NCI-H1105 (cell line): ENCODE measurements around the gene COBL.

Source experiments
- DNase-seq: peaks from one replicate; lab custom pipeline; 2025; lab: John Stamatoyannopoulos, UW

Gene COBL

DNA sequence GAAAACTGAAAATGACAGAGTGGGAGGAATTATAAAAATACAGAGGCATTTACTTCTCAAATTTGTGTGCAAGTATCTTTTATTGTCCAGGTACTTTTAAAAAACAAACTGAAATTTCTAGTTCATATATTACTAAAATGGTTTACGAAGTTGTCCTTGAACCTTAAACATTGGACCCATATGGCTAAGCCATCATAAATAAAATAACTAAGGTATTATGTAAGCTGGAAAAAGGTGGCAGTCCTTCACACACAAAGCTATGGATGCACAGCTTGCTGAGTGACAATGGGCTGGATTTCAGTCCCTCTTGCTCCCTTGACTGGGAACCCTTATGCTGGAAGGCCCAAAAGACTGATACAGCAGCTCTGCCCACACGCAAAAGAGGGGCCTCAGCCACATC, 66.1 kb downstream of the COBL start:
- DNase-seq = no peak

DNA sequence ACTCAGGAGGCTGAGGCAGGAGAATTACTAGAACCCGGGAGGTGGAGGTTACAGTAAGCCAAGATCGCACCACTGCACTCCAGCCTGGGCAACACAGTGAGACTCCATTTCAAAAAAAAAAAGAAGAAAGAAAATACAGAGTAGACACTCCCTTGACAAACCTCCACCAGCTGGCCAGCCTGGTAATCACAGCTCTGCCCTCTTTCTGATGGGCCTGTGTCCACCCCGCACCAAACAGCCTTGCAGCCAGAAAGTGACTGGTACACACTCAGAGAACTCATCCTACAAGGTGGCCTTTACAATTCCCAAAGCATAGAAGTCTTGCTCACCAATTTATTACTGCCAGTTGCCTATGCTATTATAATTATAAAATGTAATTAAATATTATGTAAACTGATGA, 66.6 kb downstream of the COBL start:
- DNase-seq = no peak

DNA sequence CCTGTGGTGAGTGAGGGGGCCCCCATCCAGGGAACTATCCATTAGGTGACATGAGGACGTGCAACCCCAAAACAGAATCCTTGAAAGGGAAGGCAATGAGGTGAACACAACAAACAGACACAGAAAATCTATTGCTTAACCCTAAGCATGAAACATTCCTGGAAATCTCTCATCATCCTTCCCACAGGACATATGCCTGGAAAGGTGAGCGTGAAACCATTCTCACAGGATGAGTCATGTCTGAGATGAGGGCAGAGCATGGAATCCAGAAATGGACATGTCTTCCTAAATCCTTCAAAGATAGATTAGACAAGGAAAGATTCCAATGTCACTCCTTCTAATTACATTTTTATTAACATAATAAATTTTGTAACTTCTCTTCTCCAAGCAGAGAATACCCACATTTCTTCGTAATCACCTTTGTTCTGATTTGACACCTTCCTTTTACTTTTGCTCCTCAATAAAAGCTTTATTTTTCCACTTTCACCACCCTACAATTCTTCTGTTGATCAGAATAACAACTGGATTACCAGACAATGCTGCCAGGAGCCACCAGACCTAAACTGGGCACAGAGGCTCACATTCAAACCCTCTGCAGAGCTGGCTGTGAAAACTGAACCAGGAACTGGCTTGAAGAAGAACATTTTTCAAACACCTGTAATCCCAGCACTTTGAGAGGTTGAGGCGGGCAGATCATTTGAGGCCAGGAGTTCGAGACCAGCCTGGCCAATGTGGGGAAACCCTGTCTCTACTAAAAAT, 67.2 kb downstream of the COBL start:
- DNase-seq = no peak

GRCh38 chr7:51246258-51247245, 70.1 kb downstream of the COBL start:
- no peak for DNase-seq

DNA sequence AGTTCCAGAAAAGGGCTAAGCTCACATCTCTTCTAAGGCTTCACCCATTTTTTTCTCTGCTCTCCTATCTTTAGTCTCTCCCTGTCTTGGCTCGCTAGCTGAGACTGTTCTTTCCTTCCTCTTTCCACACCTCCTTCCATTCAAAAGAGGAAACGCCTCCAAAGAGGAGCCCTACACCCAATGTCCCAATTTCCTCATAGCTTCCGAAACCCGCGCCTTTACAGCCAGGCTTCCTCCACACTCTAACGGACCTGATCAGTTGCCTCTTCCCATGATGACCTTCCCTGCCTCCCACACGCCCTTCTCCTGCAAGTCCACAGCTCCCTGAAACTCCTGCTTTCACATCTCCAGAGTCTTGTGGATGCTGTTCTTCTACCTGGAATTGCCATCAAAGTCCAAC, 71.7 kb downstream of the COBL start:
- no peak for DNase-seq

GRCh38 chr7:51244053-51244452, 72.6 kb downstream of the COBL start:
- DNase-seq = no peak

DNA sequence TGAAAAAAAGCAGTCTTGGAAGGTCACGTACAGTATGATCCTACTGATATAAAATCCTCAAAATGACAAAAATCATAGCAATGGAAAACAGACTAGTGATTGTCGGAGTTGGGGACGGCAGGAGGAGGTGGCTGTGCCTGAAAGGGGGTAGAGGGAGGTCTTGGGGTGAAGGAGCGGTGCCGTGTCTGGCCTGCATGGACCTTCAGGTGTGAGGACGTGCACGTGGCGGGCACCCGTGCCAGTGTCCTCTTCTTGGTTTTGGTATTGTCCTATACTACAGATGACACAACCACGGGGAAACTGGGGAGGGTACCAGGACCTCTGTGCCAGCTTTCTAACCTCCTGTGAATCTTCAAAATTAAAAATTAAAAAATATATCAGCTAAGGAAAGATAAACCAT, 73.0 kb downstream of the COBL start:
- no peak for DNase-seq

- DNase-seq = no peak
Observed at GRCh38 chr7:51242881-51243518, 73.6 kb downstream of the COBL start.

DNA sequence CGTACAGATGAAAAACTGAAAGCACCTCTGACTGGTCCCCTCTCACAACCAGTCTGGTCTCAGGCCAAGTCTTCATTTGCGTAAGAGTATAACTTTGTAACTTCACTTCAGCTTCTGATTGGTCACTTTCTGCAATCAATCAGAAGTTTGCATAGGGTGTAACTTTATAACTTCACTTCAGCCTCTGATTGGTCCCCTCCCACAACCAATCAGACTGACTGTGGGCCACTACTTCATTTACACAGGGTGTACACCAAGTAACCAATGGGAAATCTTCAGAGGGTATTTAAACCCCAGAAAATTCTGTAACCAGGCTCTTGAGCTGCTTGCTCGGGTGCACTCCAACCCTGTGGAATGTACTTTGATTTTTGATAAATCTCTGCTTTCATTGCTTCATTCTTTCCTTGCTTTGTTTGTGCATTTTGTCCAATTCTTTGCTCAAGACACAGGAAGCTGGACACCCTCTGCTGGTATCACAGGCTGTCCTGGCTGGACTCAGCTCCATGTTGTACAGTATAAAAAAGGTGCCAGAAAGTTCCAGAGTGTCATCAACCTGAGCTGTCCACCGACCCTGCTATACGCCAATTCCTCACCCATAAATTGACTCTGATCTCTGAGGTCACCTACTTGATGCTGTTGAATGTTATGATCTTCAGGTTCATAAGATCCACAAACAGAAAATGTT, 74.5 kb downstream of the COBL start:
- no peak for DNase-seq

DNA sequence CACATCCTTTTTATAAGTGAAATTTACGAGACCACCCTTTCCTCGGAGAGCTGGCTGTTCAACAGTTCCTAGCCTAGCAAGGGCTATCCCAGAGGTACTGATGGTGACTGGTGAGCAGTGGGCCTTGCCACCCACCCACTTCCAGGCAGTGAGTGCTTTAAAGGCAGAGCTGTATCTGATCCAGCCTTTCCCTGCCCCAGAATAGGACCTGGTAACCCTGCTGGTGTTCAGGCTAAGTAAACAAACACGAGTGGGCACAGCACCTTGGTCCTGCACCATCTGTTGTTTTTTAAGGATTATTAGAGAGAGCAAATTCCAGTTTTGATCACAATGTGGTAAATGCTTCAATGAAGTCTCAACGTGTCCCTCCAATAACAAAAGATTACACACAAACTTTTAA, 75.7 kb downstream of the COBL start:
- no peak for DNase-seq

GRCh38 chr7:51239691-51240090, 76.9 kb downstream of the COBL start:
- DNase-seq = no peak

DNA sequence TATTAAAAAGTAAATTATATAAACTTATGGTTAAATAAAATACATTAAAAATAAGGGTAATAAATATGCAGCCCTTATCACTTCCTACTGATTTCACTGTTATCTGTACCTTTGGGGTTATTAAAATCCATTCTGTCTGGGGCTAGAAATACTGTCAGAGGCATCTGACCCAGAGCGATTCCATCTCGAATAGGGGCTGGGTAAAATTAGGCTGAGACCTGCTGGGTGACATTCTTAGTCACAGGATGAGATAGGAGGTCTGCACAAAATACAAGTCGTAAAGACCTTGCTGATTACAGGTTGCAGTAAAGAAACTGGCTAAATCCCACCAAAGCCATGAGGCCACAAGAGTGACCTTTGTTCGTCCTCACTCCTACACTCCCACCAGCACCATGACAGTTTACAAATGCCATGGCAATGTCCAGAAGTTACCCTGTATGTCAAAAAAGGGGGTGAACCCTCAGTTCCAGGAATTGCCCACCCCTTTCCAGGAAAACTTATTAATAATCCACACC, 77.6 kb downstream of the COBL start:
- no peak for DNase-seq

- DNase-seq = no peak
Observed at GRCh38 chr7:51237446-51238133, 79.0 kb downstream of the COBL start.

GRCh38 chr7:51236470-51237132, 80.0 kb downstream of the COBL start:
- no peak for DNase-seq

GRCh38 chr7:51235593-51236313, 80.9 kb downstream of the COBL start:
- DNase-seq = no peak

GRCh38 chr7:51234609-51235308, 81.8 kb downstream of the COBL start:
- DNase-seq = no peak

GRCh38 chr7:51234139-51234538, 82.5 kb downstream of the COBL start:
- no peak for DNase-seq

- DNase-seq = no peak
Observed at GRCh38 chr7:51233374-51233773, 83.2 kb downstream of the COBL start.

DNA sequence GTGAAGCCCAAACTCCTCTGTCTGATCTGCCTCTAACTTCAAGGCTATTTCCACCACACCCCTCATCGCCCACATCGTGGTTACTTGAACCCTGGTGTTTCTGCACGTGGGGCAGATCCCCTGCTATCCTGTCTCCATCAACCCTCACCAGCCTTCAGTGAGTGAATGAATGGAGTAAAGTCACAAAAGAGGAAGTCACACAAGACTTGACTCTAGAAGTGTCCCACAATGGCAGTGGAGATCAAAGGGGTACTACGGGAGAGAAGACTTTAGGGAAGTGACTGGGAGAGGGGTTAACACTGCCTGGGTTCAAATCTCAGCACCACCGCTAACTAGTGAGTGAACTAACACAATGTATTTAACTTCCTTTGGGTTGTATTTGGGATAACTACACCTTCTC, 85.9 kb downstream of the COBL start:
- DNase-seq = no peak

GRCh38 chr7:51230324-51230625, 86.3 kb downstream of the COBL start:
- DNase-seq = no peak
